GM18502 (cell line): ENCODE results near the gene UNC13D.

Experiments
- ATAC-seq: cut with Tn5 transposase; IDR thresholded peaks from one replicate; pipeline ENCODE4 v1.9.1; 2021; ENCODE audit warnings: mild to moderate bottlenecking; ENCODE audit not compliant: unreplicated experiment, poor library complexity

The UNC13D gene

GRCh38 chr17:75809631-75810111 is 34.5 kb downstream of the UNC13D start:
- no peak for ATAC-seq

- no peak for ATAC-seq
These were observed 35.1 kb downstream of the UNC13D start for GRCh38 chr17:75808905-75809621.

DNA sequence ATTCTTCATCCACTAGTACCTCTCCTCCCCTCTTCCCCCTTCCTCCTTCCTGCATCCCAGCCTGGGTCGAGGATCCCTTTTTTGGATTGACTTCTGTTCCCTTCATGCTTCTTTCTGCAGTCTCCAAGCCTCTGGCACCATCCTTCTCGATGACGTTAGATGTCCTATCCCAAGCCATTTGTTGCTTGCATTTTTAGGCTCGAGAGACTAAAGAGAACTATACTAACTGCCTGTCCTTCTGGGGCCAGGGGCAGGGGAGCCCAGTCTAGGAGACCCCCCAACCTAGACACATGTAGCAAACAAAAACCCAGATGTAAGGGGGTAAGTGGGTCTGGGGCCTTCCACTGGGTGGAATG is 35.7 kb downstream of the UNC13D start:
- no peak for ATAC-seq

DNA sequence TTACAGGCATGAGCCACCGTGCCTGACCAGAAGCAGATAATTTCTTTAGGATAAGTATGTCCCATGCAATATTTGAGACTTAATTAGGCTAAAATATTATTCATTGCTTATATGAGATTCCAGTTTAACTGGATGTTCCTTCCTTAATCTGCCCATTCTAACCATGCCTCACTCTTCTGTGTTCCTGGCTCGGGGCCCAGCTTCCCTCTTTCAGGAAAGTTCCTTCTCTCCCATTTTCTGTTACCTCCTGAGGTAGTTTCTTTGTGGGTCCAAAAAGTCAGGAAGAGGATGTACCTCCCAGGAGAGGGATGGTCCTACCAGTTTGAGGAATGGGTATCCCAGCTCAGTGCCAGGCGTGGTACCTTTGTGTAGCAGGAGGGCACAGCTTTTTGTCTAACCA is 36.3 kb downstream of the UNC13D start:
- ATAC-seq: no peak

DNA sequence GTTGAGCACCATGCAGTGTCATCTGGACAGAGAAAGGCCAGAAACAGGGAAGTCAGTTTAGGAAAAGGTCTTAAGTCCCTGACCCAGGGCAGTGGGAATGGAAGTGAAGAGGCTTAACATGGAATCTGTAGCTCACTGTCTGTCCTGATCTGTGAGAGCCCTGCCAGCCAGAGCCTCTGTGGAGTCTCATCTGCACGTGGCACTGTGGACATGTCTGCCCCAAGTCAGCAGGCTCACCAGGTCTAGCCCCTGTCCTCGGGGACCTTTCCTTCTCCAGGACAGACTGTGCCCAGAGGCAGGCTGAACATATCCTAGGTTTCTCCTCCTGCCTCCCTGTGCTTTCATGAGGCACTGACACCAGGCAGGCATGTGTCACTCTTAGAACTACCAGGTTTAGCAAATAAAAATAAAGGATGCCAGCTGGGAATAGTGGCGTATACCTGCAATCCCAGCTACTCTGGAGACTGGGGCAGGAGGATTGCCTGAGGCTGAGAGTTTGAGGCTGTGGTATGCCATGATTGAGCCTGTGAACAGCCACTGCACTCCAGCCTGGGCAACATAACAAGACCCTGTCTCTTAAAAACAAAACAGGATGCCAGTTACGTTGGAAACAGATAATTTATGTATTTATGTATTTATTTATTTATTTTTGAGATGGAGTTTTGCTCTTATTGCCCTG is 37.2 kb downstream of the UNC13D start:
- no peak for ATAC-seq

GRCh38 chr17:75803883-75804282 is 40.3 kb downstream of the UNC13D start:
- ATAC-seq: no peak

GRCh38 chr17:75799402-75799801 is 44.8 kb downstream of the UNC13D start:
- no peak for ATAC-seq

GRCh38 chr17:75795820-75796607 is 48.2 kb downstream of the UNC13D start:
- ATAC-seq: no peak

DNA sequence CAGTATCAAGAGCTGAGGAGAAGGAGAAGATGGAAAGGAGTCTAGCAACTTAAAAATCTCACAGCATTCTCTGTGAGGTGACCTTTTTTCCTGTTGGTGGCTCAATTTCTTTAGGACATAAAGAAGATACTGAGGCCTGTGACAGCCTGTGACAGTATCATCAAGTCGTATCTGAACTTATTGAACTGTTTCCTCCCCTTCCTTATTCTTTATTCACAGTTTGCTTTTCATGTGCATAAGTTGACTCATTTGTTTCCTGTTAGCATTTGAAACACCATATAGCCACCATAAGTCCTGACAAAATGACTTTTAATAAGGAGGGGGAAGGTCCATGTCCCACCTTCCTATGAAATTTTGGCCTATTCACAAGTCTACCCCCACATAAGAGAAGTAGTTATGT is 50.7 kb downstream of the UNC13D start:
- no peak for ATAC-seq

DNA sequence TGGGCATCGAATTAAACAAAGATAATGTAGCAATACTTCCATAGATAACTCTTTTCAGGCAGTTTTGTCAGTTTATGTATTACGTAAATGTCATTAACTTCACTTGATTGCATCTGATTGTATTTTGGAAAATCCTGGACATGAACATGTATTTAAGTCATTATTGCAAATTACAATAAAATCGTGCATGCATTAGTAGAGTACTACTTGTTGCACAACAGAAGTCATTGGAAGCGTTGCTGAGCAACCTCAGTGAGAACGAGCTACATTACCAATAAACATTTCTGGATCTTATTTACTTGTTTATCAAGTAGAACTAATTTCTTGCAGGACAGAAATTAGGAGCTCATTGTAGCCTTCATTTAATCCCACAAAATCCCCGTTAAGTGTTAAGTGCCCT is 53.0 kb downstream of the UNC13D start:
- no peak for ATAC-seq

- peak; percentile 55 for ATAC-seq
These were observed 59.0 kb downstream of the UNC13D start for GRCh38 chr17:75785016-75785890.

DNA sequence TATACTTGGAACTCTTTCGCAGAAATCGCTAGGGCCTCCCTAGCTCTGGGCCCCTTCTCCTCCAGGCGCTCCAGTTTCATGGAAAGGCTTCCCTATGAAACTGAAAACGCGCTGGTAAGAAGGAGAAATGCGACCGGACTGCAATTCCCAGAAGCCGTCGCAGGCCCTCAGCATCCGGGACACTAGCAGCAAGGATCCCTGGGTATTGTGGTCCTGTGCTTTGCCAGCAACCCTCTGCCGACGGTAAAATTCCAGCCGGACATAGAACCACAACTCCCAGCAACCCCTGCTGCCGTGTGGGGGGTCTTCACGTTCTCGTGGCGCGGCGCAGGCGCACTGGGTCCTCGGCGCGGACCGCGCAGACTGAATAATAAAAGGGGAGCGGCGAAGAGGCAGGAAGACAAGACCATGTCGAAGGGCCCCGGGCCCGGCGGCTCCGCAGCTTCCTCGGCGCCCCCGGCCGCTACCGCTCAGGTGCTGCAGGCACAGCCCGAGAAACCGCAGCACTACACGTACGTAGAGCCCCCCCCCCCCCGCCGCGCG is 59.7 kb downstream of the UNC13D start, which contains the start of gene UNK:
Gene UNK (plus strand): TSS at position 334 of the 543 bp plus-strand sequence. CDS start 75 bp downstream, at position 409.
- ATAC-seq: peak; percentile 62

DNA sequence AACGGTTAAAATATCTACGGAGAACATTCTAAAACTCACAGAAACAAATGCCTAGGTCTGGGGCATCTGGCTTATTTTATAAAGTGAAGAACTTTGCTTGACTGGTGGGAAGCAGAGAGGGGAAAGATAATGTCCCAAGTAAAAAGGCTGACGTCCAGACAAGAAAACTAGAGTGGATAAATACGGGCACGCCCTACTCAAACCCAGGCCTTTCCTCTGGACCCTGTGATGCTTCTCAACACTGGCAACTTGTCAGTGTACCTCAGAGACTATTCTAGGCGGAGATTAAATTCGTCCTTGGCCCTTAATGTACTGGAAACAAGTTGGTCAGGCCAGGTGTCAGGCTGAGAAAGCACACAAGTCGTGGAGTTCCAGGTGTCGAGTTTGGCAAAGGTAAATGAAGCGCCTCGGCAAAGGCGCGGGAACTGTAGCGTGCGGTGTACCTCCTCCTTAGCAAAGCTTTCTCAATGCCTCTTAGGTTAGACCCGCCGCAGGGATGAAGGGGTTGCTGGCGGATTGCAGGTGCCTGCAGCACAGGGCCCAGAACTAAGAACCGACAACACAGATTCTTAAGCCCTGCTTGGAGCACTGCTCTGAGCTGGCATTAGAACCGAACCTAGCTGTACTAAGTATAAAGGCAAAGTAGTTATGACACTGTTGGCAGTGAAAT is 60.3 kb downstream of the UNC13D start:
- ATAC-seq: peak; percentile 2

DNA sequence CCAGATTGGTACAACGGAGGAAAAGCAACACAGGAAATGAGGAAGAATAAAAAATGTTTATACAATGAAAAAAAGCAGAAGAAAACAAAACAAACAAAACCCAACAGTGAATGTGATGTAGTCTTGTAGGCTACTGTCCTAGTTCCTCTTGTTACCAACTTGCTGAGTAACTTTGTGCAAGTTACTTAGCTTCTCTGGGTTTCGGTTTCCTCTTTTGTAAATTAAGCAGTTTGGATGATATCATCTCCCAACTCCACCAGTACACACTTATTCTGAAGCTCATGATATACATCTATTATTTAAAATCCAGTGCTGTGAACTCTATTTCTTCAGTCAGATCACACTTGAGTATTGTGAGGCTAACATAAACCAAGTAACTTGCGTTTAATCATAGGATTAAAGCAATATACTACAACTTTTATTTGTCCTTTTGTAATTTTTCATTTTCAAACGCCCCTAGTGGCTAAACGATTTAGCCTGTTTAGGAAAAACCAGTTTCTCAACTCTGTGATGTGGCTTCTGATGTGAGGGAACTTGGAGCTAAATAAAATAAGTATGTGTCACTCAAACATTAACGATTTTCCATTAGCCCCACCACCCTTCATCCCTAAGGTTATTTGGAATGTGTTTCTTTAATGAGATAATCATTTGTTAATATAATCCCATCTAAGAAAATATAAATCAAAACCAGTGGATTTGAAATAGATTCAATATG is 61.0 kb downstream of the UNC13D start:
- ATAC-seq: no peak

GRCh38 chr17:75779987-75780889 is 64.0 kb downstream of the UNC13D start:
- no peak for ATAC-seq

GRCh38 chr17:75779250-75779986 is 64.8 kb downstream of the UNC13D start:
- peak; percentile 66 for ATAC-seq

- peak; percentile 11 for ATAC-seq
These were observed 65.3 kb downstream of the UNC13D start for GRCh38 chr17:75778861-75779249.
